Measurements from ENCODE around the gene MLLT3.

The MLLT3 gene

DNA sequence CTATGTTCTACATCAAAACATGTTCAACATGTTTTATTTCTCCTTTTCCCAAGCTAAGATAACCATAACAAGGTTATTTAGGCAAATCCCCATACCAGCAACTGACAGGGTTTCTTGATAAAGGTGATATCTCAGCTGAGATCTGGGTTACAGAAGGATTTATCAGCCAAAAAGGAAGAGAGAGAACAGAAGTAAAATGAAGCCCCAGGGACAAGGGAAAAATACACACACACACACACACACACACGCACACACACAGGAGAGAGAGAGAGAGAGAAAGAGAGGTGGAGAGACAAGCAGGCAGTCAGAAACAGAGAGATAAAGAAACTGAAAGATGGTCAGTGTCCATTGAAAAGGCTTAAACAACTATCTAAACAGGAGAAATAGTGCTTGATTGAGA is 19.7 kb upstream of the MLLT3 start:
- no peak for ATAC-seq (ENCODE audit: low read depth)
- Histone ChIP-seq H3K27me3 (ENCODE audit: insufficient read depth, poor library complexity, severe bottlenecking) (no peaks in the 10 kb centered on the region), H3K4me3 (ENCODE audit: severe bottlenecking) (no peak overlapping the region), H3K36me3 (ENCODE audit: low read depth) (no peaks in the 10 kb centered on the region), H3K4me1 (ENCODE audit: insufficient read depth, poor library complexity, severe bottlenecking) (no peaks in the 10 kb centered on the region), H3K27ac (ENCODE audit: poor library complexity, severe bottlenecking) (no peak overlapping the region), H3K9me3 (ENCODE audit: severe bottlenecking) (no peaks in the 10 kb centered on the region)
- TF ChIP-seq, protein P1, sequence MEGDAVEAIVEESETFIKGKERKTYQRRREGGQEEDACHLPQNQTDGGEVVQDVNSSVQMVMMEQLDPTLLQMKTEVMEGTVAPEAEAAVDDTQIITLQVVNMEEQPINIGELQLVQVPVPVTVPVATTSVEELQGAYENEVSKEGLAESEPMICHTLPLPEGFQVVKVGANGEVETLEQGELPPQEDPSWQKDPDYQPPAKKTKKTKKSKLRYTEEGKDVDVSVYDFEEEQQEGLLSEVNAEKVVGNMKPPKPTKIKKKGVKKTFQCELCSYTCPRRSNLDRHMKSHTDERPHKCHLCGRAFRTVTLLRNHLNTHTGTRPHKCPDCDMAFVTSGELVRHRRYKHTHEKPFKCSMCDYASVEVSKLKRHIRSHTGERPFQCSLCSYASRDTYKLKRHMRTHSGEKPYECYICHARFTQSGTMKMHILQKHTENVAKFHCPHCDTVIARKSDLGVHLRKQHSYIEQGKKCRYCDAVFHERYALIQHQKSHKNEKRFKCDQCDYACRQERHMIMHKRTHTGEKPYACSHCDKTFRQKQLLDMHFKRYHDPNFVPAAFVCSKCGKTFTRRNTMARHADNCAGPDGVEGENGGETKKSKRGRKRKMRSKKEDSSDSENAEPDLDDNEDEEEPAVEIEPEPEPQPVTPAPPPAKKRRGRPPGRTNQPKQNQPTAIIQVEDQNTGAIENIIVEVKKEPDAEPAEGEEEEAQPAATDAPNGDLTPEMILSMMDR (IDR thresholded peaks at IDR 0.05; ENCODE audit: poor library complexity, severe bottlenecking) = no peak
- no peak for DNase-seq (ENCODE audit: low spot score)

DNA sequence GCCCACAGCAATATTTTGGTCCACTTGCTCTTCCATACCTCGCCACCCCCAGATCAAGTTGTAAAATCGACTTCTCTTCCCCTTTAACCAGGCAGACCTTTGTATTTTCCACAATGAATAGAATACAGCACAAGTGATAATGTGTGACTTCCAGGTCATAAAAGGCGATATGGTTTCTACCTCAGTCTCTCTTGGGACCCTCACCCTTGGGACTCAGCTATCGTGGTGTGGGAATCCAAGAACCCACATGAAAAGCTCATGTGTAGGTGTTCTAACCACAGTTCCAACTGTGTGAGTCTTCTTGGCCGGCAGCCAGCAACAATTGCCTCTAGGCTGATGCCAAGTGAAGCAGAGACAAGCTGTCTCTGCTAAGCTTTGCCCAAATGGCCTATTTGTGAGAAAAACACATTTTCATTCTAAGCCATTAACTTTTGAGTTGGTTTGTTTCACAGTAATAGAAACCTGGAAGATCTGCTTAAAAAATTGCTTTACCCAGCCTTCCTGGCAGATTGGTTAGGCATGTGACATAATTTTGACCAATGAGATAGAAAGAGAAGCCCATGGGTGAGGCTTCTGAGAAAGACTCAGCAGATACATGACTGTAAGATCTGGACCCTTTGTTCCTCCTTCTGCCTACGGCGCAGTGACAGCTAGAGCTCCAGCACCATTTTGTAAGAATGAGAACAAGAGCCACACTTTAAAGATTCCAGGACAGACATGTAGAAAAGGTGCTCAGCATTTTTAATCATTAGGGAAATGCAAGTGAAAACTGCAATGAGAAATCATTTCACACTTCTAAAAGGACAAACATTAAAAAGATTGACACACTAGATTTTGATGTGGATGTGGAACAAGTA is 18.3 kb upstream of the MLLT3 start:
- TF ChIP-seq, protein P1 (IDR thresholded peaks at IDR 0.05; ENCODE audit: poor library complexity, severe bottlenecking) = no peak
- no peaks in the 10 kb centered on the region for H3K9me3 ChIP-seq (ENCODE audit: severe bottlenecking)
- ATAC-seq (ENCODE audit: low read depth) (peak; percentile 87), DNase-seq (ENCODE audit: low spot score) (peak; percentile 82)
- no peak overlapping the region for H3K27ac ChIP-seq (ENCODE audit: poor library complexity, severe bottlenecking)
- no peak overlapping the region for H3K4me3 ChIP-seq (ENCODE audit: severe bottlenecking)
- no peaks in the 10 kb centered on the region for H3K4me1 ChIP-seq (ENCODE audit: insufficient read depth, poor library complexity, severe bottlenecking)
- H3K27me3 ChIP-seq (ENCODE audit: insufficient read depth, poor library complexity, severe bottlenecking) = no peaks in the 10 kb centered on the region
- H3K36me3 ChIP-seq (ENCODE audit: low read depth) = no peaks in the 10 kb centered on the region

DNA sequence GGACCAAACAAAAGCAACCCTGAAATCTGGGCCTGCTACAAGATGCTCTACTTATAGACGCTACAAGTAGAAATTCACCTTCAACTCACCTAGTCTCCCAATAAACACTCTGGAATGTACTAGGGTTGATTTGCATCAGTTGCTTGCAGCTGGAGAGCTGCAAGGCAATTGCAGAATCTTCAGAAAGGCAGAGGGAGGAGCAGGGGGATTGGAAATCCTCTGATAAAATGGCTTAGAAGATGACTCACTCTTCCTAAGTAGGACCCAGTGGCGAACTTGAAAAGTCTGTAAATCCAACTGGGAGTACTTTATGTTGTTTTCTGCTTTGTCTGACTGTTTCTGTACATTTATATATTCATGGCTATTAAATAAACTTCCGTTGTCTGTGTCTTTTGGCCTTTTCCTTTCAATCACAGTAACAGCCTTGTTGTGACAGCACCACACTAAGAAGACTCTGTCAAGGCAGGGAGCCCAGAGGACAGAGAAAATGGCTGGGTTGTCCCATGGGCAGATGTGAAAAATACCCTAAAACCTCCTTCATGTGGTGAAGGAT is 14.7 kb upstream of the MLLT3 start:
- H3K27me3 ChIP-seq (ENCODE audit: insufficient read depth, poor library complexity, severe bottlenecking) = no peaks in the 10 kb centered on the region
- no peaks in the 10 kb centered on the region for H3K36me3 ChIP-seq (ENCODE audit: low read depth)
- H3K27ac ChIP-seq (ENCODE audit: poor library complexity, severe bottlenecking) = no peak overlapping the region
- no peaks in the 10 kb centered on the region for H3K4me1 ChIP-seq (ENCODE audit: insufficient read depth, poor library complexity, severe bottlenecking)
- no peak for ATAC-seq (ENCODE audit: low read depth)
- no peak overlapping the region for H3K4me3 ChIP-seq (ENCODE audit: severe bottlenecking)
- DNase-seq (ENCODE audit: low spot score) = no peak
- TF ChIP-seq, protein P1 (IDR thresholded peaks at IDR 0.05; ENCODE audit: poor library complexity, severe bottlenecking) = no peak
- no peaks in the 10 kb centered on the region for H3K9me3 ChIP-seq (ENCODE audit: severe bottlenecking)

DNA sequence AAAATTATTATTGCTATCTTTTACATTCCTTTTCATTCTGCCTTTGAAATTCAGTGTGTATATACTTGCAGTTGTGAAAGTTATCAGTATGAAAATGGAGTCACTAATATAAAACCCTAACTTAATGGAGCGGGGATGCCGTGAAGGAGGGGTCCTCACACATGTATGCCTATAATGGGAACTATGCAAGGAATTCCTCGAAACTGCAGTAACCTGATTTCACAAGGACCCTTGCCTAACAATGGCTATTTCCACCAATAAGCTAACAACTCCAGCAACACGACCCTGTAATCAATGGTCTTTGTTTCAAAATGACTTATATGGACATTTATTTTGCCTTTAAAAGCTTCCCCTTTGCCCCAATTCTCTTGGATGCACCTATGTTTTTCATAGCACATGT is 12.6 kb upstream of the MLLT3 start:
- Histone ChIP-seq H3K4me3 (ENCODE audit: severe bottlenecking) (no peak overlapping the region), H3K36me3 (ENCODE audit: low read depth) (no peaks in the 10 kb centered on the region), H3K27ac (ENCODE audit: poor library complexity, severe bottlenecking) (no peak overlapping the region), H3K9me3 (ENCODE audit: severe bottlenecking) (no peaks in the 10 kb centered on the region), H3K27me3 (ENCODE audit: insufficient read depth, poor library complexity, severe bottlenecking) (no peaks in the 10 kb centered on the region), H3K4me1 (ENCODE audit: insufficient read depth, poor library complexity, severe bottlenecking) (no peaks in the 10 kb centered on the region)
- DNase-seq (ENCODE audit: low spot score) = no peak
- TF ChIP-seq, protein P1 (IDR thresholded peaks at IDR 0.05; ENCODE audit: poor library complexity, severe bottlenecking) = no peak
- no peak for ATAC-seq (ENCODE audit: low read depth)

DNA sequence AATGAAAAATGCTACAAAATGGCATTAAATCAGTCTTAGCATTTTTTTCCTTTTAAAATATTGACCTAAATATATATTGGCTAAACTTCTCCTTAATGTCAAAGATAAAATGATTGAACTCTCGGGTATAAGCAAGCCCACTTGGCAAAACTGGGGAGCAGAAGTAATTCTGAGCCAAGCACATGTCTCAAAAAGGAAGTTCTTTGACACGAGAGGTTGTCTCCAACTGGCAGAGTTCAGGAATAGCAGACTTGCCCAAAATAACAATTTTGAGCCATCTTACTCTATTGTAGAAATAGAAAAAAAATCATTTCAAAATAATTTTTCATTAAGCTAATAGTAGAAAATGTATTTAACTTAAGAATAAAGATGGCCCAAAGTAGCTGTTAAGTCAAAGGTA is 10.4 kb upstream of the MLLT3 start:
- DNase-seq (ENCODE audit: low spot score) (no peak), ATAC-seq (ENCODE audit: low read depth) (no peak)
- no peaks in the 10 kb centered on the region for H3K4me1 ChIP-seq (ENCODE audit: insufficient read depth, poor library complexity, severe bottlenecking)
- H3K9me3 ChIP-seq (ENCODE audit: severe bottlenecking) = no peaks in the 10 kb centered on the region
- no peak overlapping the region for H3K4me3 ChIP-seq (ENCODE audit: severe bottlenecking)
- no peaks in the 10 kb centered on the region for H3K36me3 ChIP-seq (ENCODE audit: low read depth)
- no peaks in the 10 kb centered on the region for H3K27me3 ChIP-seq (ENCODE audit: insufficient read depth, poor library complexity, severe bottlenecking)
- TF ChIP-seq, protein P1 (IDR thresholded peaks at IDR 0.05; ENCODE audit: poor library complexity, severe bottlenecking) = no peak
- no peak overlapping the region for H3K27ac ChIP-seq (ENCODE audit: poor library complexity, severe bottlenecking)

All from RWPE2 (cell line).